ENCODE results near the gene EVPL.
A peak's percentile ranks its signal among the peaks of the same experiment; 100 is the strongest.

The EVPL gene

DNA sequence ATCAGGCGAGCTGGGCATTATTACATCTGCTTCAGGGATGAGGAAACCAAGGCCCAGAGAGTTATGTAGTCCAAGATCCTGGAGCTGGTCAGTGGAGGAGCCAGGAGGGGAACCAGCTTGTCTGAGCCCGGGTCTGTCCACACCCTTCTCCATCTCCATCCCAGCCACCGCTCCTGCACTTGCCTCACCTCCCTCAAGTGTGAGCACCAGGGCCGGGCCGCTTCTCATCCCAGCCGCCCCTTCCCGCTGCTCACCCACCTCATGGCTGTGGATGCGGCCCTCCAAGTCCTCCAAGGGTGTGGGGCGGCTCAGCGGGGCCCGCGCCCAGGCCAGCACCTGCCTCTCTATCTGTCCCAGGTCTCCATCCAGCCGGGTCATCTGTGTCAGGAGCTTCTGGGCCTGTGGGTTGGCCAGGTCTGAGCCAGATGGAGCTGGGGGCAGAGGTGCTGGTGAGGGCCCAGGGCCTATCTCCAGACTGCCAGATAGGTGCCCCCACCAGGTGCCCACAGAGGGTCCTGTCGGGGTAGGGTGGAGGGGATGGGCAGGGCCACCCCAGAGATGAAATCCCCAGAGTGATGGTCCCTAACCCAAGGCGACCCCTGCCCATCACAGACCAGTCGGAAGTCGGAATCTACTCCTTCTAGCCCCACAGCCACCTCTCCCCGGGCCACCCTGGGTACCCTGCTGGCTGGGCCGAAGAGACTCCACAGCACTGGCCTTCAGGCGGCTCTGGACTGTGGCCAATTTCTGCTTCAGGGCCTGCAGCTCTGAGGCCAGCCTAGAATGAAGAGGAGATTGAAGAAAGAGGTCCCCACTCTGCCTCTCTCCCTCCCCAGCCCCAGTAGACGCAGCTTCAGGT lies 9.4 kb downstream of the EVPL start:
- no peak for DNase-seq (ENCODE audit: low spot score)

DNA sequence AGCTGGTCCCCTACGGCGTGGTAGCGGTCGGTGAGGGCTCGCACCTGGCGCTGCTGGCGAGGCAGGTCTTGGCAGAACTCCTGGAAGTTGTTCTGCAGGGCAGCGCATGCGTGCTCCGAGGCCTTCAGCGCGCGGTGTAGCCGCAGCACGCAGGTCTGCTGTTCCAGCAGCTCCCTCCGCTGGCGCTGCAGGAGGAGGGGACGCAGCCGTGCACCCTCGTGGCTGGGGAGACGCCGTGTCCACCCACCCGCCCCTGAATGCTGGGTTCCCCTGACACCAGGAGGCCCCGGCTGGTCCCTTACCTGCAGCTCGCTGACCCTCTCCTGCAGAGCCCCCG lies 12.2 kb downstream of the EVPL start:
- no peak for DNase-seq (ENCODE audit: low spot score)

DNA sequence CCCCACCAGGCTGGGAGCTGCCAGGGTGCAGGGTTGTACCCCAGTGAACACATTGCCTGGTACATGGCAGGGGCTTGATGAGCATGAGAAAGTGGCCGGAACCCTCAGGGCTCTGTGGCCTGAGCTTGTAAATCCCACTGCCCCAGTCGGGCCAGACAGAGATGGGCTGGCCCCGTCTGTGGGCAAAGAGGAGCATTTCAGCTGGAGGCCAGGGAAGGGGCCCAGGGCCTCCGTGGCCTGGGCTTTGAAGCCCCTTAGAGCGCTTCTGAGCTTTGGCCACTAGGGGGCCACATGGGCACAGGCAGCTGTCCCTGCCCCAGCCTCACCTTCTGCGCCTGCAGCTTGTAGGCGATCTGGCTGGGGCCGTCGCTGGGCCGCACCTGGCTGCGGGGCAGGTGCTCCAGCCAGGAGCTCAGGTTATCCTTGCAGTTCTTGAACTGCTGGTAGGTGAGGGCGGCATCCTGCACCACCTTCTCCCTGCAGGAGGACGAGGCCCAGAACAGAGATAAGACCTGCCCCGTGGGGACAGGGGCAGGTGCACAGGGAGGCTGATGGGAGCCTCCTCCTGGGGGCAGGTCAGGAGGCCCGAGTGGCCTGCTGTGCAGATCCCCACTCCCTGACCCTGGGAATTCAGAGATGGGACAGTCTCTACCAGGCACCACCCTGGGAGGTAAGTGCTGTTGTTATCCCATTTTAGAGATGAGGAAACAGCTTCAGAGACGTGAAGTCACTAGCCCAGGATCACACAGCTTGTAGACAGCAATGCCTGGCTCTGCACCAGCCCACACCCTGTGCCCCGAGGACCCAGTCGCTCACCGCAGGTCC lies 12.8 kb downstream of the EVPL start:
- DNase-seq (ENCODE audit: low spot score) = peak; percentile 78

DNA sequence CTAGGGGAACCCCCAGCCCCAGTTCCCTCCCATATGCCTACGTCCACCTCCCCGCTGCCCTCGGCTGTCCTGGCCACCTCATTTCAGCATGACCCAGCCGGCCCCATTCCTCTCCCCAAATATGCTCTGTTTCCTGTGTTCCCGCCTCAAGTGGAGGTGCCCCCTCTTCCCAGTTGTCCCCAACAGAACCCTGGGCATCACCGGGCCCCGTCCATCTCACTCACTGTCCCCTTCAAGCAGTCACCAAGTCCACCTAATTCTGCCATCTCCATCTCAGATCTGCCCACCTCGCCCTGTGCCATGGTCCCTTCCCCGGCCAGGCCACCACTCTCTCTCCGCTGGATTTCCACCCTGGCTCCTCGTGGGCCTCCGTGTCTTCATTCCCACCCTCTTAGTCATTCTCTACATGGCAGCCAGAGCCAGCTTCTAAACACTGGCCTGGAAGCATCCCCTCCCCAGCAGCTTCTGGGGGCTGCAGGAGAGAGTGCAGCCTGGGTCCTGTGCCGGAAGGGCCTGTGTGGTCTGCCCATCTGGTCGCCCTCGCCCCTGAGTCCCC lies 13.7 kb downstream of the EVPL start:
- DNase-seq (ENCODE audit: low spot score) = no peak

DNA sequence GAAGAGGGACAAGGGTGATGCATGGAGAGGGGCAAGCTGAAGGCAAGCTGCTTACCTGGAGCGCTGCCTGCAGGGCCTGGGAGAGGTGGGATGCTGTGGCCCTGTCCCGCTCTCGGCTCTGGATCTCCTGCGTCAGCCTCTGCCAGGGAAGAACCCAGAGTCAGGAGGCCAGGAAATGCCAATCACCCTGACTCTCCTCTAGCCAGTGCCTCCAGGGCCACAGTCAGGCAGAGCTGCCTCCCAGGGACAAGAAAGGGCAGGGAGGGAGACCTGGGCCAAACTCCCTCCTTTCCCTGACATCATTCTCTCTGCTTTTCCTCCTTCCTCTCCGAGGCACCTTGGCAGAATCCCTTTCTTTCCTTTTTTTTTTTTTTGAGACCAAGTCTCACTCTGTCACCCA lies 15.2 kb downstream of the EVPL start:
- DNase-seq (ENCODE audit: low spot score) = no peak

DNA sequence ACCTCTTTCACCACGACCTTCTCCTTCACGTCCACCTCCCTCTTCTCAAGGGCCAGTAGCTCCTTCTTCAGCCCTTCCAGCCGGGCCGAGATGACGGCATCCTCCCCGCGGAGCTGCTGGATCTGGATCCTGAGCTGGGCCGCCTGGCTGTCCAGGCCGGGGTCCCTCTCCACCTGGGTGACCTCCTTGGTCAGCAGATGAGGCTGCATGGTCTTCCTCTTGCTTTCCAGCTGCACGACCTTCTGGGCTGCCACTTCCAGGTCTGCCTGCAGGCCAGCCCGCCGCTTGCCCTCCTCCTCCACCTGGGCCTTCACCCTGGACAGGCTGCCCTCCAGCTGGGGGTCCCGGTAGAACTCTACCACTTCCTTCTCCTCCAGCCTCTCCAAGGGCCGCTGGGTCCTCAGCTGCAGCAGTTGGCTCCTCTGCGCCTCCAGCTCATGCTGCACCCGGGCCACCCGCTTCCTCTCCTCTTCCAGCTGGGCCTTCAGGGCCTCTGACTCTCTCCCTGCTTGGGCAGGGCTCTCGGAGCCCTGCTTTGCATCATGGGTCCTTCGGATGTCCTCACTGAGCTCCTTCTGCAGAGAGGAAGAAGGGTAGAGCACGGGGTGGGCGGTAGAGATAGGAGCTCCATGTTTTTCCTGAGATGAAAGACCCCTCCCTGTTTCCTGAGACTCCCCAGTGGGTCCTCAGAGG lies 17.0 kb downstream of the EVPL start:
- no peak for DNase-seq (ENCODE audit: low spot score)

DNA sequence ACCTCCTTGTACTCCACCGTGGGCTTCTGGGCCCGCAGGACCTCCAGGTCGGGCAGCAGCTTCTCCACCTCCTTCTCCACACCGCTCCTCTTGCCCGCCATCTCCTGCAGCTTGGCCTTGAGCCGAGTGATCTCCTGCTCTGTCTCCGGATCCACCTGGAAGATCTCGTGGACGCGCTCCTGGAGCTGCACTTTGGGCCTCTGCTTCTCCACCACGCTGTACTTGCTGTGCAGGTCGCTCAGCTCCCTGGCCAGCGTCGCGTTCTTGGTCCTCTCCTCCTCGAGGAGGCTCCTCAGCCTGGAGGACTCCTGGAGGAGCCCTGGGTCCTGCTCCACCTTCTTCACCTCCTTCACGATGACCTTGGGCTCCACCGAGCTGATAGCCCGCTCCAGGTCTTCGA lies 17.7 kb downstream of the EVPL start:
- no peak for DNase-seq (ENCODE audit: low spot score)

DNA sequence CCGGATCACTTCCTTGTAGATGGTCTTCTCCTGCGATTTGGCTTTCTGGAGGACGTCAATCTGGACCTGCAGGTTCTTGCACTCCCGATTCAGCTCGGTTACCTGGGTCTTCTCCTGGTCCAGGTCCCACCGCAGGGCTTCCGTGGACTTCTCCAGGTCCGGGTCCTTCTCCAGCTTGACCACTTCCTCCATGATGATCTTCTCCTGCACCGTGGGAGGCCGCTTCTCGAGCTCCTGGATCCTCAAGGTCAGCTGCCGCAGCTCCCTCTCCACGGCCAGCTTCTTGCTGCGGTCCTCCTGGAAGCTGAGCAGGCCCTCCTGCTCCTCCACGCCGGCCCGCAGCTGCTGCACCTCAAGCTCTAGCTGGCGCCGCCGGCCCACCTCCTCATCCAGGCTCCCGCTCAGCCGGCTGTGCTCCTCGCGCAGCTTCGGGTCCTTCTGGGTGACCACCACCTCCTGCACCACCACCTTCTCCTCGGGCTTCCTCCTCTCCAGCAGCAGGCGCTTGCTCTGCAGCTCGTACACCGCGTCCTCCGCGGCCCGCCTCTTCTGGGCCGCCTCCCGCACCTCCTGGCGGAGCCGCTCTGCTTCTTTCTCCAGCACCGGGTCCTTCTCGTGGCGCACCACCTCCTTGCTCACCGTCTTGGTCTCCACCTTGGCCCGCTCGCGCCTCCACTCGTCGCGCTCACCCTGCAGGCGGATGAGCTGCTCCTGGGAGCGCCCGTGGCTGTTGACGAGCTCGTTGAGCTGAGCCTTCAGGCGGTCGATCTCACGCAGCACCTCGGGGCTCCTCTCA lies 18.3 kb downstream of the EVPL start:
- DNase-seq (ENCODE audit: low spot score) = no peak

DNA sequence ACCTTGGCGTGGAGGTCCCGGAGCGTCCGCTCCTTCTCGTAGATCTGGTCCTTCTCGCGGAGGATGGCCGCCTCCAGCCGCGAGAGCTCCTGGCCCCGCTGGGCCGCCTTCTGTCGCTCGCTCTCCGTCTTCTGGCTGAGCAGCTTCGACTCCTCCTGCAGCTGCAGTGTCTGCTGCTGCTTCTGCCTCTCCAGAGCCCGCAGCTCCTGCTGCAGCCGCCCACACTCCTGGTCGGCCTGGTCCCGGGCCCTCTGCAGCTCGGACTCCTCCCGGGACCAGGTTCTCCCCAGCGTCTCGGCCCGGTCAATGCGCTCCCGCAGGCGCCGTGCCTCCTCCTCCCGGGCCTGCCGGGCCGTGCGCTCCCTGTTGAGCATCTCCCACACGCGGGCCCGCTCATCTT lies 18.9 kb downstream of the EVPL start:
- no peak for DNase-seq (ENCODE audit: low spot score)

DNA sequence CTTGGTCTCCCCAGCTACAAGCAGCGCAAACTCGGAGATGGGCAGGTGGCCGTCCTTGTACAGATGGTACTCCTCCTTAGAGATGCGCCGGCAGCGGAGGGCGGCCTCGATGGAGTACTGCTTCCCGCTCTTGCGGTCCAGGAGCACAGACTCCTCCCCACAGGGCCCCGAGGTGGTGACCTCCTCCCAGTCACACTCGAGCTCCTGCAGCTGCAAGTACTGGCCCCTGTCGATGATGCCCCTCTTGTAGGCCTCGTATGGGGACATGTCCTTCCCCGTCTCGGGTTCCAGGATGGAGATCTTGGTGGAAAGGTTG lies 19.3 kb downstream of the EVPL start:
- DNase-seq (ENCODE audit: low spot score) = no peak

DNA sequence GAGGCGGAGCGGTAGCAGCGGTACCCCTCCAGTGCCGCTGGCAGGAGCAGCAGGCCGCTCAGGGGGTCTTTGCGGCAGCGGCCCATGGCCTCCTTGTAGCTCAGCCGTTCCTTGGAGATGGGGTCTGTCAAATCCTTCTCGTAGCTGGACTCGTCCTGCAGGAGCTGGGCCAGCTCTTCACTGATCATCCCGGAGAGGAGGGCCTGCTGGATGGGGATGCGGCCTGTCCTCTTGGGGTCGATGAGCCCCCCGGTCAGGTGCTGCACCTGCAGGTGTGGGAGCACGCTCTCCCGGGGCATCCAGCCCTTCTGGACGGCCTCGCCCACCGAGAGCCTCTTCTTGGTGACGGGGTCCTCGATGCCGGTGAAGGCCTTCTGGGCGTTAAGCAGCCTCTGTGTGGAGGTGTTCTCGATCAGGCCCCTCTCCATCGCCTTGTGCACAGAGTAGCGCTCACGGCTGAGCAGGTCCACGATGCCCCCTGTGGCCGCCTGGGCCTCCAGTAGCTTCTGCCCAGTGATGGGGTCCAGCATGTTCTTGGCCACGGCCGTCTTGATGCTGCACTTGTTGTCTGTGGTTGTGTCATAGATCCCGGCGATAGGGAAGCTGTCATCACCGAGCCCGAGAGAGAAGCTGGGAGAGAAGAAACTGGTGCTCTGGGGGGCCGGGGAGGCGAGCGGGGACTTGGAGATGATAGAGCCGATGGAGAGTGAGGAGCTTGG lies 19.8 kb downstream of the EVPL start:
- no peak for DNase-seq (ENCODE audit: low spot score)

DNA sequence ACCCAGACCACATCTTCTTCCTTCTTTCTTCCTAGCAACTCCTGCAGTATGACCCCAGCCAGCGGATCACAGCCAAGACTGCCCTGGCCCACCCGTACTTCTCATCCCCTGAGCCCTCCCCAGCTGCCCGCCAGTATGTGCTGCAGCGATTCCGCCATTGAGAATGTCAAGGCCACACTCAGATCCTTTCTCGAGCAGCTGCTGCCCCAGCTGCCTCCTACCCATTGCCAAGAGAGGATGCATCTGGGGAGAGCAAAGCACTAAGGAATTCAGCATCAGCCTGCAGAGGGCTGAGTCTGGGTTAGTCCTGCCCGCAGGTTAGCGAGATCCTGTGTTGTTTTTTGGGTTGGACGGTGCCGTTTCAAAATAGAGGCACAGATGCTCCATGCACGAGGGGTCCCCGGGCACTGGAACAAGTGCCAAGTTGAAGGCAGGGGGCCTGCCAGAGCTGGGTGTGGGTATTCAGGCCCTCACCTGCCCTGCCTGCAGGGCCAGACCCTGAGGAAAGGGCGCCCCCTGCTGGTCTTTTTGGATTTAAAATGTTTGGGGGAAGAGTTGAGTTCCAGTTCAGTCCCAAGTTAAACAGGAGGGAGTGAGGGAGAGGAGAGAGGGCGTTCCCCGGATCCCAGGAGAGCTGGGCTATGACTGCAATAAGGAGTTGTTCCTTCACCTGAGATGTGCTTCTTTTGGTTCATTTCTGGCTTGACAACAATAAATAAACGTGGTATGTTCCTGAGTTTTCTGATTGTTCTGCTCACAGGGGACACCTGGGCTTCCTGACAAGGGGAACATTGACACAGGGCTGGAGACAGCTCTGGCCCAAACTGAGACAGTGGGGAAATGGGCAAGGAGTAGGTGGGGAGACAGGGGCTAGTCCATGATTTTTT lies 21.6 kb downstream of the EVPL start:
- DNase-seq (ENCODE audit: low spot score) = peak; percentile 82

DNA sequence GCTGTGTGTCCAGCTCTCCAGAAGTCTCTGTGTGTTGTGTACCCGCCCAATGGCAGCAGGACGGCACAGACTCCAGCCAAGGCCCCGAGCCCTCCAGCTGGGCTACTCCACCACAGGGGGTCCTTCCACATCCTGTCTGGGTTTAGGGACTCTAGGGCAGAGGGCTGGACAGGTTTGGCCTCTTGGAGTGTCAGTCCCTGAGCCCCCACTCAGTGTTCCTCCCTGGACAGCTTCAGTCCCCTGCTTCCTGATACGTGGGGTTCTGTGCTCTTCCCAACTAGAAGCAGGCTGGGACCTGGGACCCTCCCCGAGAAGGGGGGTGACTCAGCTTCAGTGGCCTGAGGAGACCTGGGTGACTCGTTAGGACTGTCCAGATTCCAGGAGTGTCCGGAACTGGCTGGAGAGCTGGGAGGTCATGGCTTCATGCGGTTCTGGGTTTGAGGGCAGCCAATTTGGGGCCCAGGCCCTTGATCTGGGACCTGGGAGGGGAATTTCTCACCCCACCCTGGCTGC lies 22.3 kb downstream of the EVPL start:
- DNase-seq (ENCODE audit: low spot score) = no peak

DNA sequence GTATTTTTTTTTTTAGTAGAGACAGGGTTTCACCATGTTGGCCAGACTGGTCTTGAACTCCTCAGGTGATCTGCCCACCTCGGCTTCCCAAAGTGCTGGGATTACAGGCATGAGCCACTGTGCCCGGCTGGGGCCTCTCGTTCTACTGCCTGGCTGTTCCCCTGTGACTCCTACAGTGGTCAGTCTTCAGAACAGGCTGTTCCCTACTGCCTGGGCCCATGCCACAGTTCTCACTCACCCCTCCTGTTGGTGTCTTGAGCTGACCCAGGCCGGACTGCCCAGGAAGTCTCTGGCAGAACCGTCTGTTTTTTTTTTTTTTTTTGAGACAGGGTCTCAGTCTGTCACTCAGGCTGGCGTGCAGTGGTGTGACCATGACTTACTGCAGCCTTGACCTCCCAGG lies 23.2 kb downstream of the EVPL start:
- no peak for DNase-seq (ENCODE audit: low spot score)

DNA sequence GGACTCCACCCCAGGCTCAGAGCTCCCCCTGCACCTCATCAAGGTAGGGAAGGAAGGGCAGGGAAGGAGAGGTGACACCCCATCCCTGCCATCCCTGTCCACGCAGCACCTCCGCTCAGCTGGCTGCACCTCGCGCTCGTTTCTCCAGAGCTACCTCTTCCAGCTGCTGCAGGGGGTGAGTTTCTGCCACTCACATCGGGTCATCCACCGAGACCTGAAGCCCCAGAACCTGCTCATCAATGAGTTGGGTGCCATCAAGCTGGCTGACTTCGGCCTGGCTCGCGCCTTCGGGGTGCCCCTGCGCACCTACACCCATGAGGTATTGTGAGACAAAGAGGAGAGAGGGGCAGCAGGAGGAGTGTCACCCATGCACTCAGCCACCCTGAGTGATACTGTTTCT lies 25.0 kb downstream of the EVPL start:
- DNase-seq (ENCODE audit: low spot score) = no peak

DNA sequence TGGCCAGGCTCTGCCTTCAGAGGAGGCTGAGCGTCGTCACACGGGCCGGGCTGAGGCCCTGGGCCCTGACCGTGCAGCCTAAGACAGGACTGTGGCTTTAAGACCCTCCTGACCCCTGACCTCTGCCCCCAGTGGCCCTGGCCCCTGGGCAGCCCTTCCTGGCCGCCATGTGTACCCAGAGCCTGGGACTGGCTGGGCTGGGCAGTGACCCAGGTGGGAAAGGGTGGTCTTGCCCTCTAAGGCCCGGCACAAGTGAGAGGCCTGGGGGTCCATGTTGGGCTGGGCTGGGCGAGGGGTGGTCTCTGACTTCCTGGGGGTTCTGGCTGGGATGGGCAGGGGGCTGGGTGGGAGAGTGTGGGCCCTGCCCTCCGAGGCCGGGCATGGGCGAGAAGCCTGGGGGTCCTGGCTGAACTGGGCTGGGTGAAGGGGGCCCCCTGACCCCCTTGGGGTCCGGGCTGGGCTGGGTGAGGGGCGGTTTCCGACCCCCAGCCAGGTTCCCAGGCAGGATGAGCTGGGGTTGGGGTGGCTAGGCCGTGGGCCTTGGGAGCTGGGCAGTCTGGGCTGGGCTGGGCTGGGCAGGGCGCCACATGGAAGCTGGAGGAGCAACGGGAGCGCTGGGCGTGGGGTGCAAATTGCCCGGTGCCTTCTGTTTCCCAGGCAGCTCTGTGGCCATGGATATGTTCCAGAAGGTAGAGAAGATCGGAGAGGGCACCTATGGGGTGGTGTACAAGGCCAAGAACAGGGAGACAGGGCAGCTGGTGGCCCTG lies 26.2 kb downstream of the EVPL start, which contains the start of gene CDK3:
TSS of gene CDK3 (plus strand) at position 101 of the 767 bp plus-strand sequence. CDS start at position 672, 571 bp downstream.
- no peak for DNase-seq (ENCODE audit: low spot score)

DNA sequence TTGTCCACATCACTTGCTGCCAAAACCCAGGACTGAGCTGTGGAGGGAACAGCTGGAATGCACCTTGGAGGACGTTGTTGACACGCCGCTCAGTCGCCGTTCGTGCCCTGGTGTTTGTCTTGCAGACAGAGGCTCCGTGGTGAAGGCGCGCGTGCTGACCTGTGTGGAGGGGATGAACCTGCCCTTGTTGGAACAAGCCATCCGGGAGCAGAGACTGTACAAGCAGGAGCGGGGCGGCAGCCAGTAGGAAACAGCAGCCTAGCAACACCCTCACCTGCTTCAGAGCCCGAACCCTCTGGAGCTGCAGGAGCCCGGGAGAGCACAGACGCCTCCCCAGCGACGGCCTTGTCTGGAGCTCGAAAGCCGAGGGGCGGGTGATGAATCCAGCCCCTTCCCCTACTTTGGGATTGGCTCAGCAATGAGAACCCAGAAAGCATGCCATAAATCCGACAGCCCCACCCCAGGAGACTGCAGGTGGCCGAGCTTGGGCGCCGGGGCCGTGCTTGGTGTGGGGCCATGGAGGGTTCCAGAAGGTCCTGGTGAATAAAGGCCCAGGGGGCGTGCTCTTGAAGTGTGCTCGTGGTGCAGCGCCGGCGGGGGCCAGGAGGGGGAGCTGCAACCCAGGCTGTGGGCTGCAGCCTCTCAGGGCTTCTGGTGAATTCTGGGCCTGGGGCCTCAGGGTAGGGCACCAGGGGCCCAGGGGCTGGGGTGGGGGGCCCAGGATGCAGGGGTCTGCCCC lies 26.9 kb downstream of the EVPL start:
- peak; percentile 51 for DNase-seq (ENCODE audit: low spot score)

DNA sequence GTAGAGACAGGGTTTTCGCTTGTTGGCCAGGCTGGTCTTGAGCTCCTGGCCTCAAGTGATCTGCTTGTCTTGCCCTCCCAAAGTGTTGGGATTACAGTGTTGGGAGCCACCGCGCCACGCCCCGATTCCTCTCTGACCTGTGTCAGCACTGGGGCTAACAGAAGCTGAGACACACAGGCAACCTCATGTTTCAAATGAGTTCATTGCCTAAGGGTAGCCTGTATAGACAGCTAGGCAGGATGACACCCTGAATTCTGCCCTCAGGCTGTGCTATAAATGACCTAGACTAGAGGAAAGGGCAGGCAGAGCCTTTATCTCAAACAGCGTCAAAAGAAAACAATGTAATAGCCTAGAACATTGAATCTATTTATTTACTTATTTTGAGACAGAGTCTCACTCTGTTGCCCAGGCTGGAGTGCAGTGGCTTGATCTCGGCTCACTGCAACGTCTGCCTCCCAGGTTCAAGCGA lies 28.7 kb downstream of the EVPL start:
- no peak for DNase-seq (ENCODE audit: low spot score)

All from CD4-positive, alpha-beta T cell treated with Interleukin-15 for 4 hours (primary cell).